ENCODE data around the gene IGF1.

The IGF1 gene

GRCh38 chr12:102413396-102413795, 67.0 kb downstream of the IGF1 start:
- ATAC-seq (ENCODE audit: low read depth), result no peak
- TF ChIP-seq CTCF (IDR thresholded peaks at IDR 0.05; ENCODE audit: poor library complexity, severe bottlenecking), result no peak
- Histone ChIP-seq H3K4me1 (ENCODE audit: insufficient read depth, poor library complexity, severe bottlenecking) (no peaks in the 10 kb centered on the region), H3K4me3 (ENCODE audit: severe bottlenecking) (no peak overlapping the region), H3K27ac (ENCODE audit: poor library complexity, severe bottlenecking) (no peak overlapping the region), H3K36me3 (ENCODE audit: low read depth) (no peaks in the 10 kb centered on the region), H3K27me3 (ENCODE audit: insufficient read depth, poor library complexity, severe bottlenecking) (no peaks in the 10 kb centered on the region), H3K9me3 (ENCODE audit: severe bottlenecking) (no peaks in the 10 kb centered on the region)
- DNase-seq (ENCODE audit: low spot score), result no peak

GRCh38 chr12:102410511-102410910, 69.9 kb downstream of the IGF1 start:
- Histone ChIP-seq H3K36me3 (ENCODE audit: low read depth) (no peaks in the 10 kb centered on the region), H3K27ac (ENCODE audit: poor library complexity, severe bottlenecking) (no peak overlapping the region), H3K4me3 (ENCODE audit: severe bottlenecking) (no peak overlapping the region), H3K9me3 (ENCODE audit: severe bottlenecking) (no peaks in the 10 kb centered on the region), H3K4me1 (ENCODE audit: insufficient read depth, poor library complexity, severe bottlenecking) (no peaks in the 10 kb centered on the region), H3K27me3 (ENCODE audit: insufficient read depth, poor library complexity, severe bottlenecking) (no peaks in the 10 kb centered on the region)
- DNase-seq (ENCODE audit: low spot score), result no peak
- ATAC-seq (ENCODE audit: low read depth), result no peak
- TF ChIP-seq CTCF (IDR thresholded peaks at IDR 0.05; ENCODE audit: poor library complexity, severe bottlenecking), result no peak

DNA sequence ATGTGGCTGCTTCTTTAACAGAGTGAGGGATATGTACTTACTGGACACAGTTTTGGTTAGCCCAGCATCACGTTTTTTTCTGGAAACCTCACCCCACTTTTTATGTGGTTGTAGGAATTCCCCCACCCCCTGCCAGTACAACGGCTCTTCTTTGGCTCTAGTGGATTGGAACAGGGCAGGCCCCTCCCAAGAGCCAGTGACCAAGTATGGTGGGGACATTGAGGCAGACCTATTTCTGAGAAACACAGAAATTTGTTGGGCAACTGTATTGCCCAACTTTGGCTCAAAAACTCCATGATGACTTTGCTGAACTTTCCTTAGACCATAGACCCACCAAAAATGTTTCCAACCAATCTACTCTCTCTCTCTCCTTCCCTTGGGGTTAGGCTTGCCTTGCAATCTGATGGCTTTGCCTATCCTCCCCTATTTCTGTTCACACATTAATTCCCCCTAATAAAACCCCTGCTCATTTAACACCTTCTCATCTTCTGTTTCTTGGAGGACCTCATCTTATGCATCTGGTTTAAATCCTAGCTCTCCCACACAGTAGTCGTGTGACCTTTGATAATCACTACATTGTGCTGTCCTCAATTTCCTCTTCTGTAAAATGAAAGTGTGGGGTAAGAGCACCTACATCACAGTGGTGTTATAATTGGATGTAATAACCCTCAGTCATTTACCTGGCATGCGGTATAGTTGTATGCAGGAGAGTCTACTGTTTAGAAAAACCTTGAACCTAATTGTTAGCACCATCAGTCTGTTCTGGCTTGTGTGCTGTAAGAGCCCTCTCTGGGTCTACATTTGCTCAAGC, 71.7 kb downstream of the IGF1 start:
- H3K4me3 ChIP-seq (ENCODE audit: severe bottlenecking), result no peak overlapping the region
- no peak for DNase-seq (ENCODE audit: low spot score)
- H3K9me3 ChIP-seq (ENCODE audit: severe bottlenecking), result no peaks in the 10 kb centered on the region
- H3K36me3 ChIP-seq (ENCODE audit: low read depth), result no peaks in the 10 kb centered on the region
- TF ChIP-seq CTCF (IDR thresholded peaks at IDR 0.05; ENCODE audit: poor library complexity, severe bottlenecking), result no peak
- no peaks in the 10 kb centered on the region for H3K4me1 ChIP-seq (ENCODE audit: insufficient read depth, poor library complexity, severe bottlenecking)
- H3K27ac ChIP-seq (ENCODE audit: poor library complexity, severe bottlenecking), result no peak overlapping the region
- no peak for ATAC-seq (ENCODE audit: low read depth)
- H3K27me3 ChIP-seq (ENCODE audit: insufficient read depth, poor library complexity, severe bottlenecking), result no peaks in the 10 kb centered on the region

DNA sequence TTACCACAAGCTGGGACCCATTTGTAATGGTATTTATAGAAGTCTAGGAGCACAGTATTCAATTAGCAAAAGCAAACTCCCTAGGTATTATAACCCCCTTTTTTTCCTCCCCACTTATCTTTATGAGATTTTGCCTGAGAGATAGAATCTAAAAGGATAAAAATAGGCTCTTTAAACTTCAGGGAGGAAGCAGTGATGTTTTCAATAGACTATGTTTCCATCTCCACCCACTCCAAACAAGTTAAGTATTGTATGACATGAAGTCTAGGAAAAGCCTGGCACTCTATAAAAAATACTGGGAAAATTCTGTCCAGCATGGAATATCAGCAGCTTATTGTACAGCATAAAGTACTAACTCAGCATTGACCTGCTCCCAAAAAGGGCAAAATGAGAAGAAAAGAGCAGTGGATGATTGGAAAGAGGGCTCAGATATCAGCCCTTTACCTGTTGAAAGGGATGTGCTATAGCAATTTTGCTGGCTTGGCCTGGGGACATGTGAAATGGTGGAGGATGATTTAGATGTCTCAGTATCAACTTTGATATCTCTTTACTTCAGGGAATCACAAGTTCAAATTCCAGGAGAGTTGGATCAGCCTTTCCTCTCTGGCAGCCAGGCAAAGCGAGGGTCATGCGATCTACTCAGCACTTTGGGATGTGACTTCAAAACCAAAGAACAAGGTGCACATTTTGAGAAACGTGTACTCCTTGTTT, 72.4 kb downstream of the IGF1 start:
- DNase-seq (ENCODE audit: low spot score) (no peak), ATAC-seq (ENCODE audit: low read depth) (no peak)
- Histone ChIP-seq H3K36me3 (ENCODE audit: low read depth) (no peaks in the 10 kb centered on the region), H3K4me3 (ENCODE audit: severe bottlenecking) (no peak overlapping the region), H3K9me3 (ENCODE audit: severe bottlenecking) (no peaks in the 10 kb centered on the region), H3K27me3 (ENCODE audit: insufficient read depth, poor library complexity, severe bottlenecking) (no peaks in the 10 kb centered on the region), H3K4me1 (ENCODE audit: insufficient read depth, poor library complexity, severe bottlenecking) (no peaks in the 10 kb centered on the region), H3K27ac (ENCODE audit: poor library complexity, severe bottlenecking) (no peak overlapping the region)
- TF ChIP-seq CTCF (IDR thresholded peaks at IDR 0.05; ENCODE audit: poor library complexity, severe bottlenecking), result no peak
